HG03571 (cell line): ENCODE data around the gene MZT2A.
"Not testable (repeated sequence)": the region's sequence is repeated elsewhere in the genome, so short reads cannot be mapped to it uniquely, and the experiment has no call there.

Experiments used
- ATAC-seq: cut with Tn5 transposase; IDR thresholded peaks from one replicate; pipeline ENCODE4 v1.9.1; 2021; ENCODE audit not compliant: unreplicated experiment

MZT2A gene

GRCh38 chr2:131492418-131493198 is 411 bp upstream of the MZT2A start:
- ATAC-seq: peak; percentile 67

GRCh38 chr2:131491469-131491836 is 744 bp downstream of the MZT2A start:
- not testable (repeated sequence) for ATAC-seq

- ATAC-seq: not testable (repeated sequence)
These were observed 1.4 kb downstream of the MZT2A start for GRCh38 chr2:131490616-131491468.

GRCh38 chr2:131488306-131489205 is 3.6 kb downstream of the MZT2A start:
- no peak for ATAC-seq

GRCh38 chr2:131486201-131486902 is 5.8 kb downstream of the MZT2A start:
- ATAC-seq: not testable (repeated sequence)

- ATAC-seq: not testable (repeated sequence)
These were observed 7.2 kb downstream of the MZT2A start for GRCh38 chr2:131484906-131485460.

GRCh38 chr2:131483981-131484820 is 8.0 kb downstream of the MZT2A start:
- not testable (repeated sequence) for ATAC-seq

- ATAC-seq: not testable (repeated sequence)
These were observed 9.6 kb downstream of the MZT2A start for GRCh38 chr2:131482506-131483155.

- ATAC-seq: not testable (repeated sequence)
These were observed 11.8 kb downstream of the MZT2A start for GRCh38 chr2:131480351-131480750.

- not testable (repeated sequence) for ATAC-seq
These were observed 13.2 kb downstream of the MZT2A start for GRCh38 chr2:131478850-131479461.

- ATAC-seq: not testable (repeated sequence)
These were observed 13.9 kb downstream of the MZT2A start for GRCh38 chr2:131478074-131478849.

GRCh38 chr2:131477227-131477626 is 15.0 kb downstream of the MZT2A start:
- not testable (repeated sequence) for ATAC-seq

- not testable (repeated sequence) for ATAC-seq
These were observed 15.8 kb downstream of the MZT2A start for GRCh38 chr2:131476363-131476762.

GRCh38 chr2:131475831-131476230 is 16.4 kb downstream of the MZT2A start, which contains the start of gene TUBA3D:
TUBA3D (plus strand) TSS chr2:131476119; CDS start chr2:131476200, 81 bp downstream.
- ATAC-seq: no peak

- not testable (repeated sequence) for ATAC-seq
These were observed 18.9 kb downstream of the MZT2A start for GRCh38 chr2:131473266-131473665.

- ATAC-seq: not testable (repeated sequence)
These were observed 20.6 kb downstream of the MZT2A start for GRCh38 chr2:131471624-131472023.

GRCh38 chr2:131470944-131471343 is 21.3 kb downstream of the MZT2A start:
- not testable (repeated sequence) for ATAC-seq
